SK-N-SH (cell line): ENCODE data around the gene FSD1. TPM values are rescaled to one million over a fixed set of nuclear protein-coding genes. Genes with fewer than 3 reads are reported as not detected.
A peak's percentile ranks its signal among the peaks of the same experiment; 100 is the strongest.

Experiments used
- CTCF ChIA-PET: fragments of 300-600, 350-600 bp; formaldehyde crosslinking; extraction: SDS; loops from one replicate; lab custom pipeline; 2021; lab: Yijun Ruan, JAX
- POLR2A ChIA-PET: fragments of 350-600 bp; sonication (Branson Sonifier 250); formaldehyde crosslinking; extraction: SDS; loops from one replicate; lab custom pipeline; 2020; ENCODE audit warnings: antibody characterized with exemption, inconsistent platforms; lab: Yijun Ruan, JAX
- DNase-seq: peaks from one replicate; pipeline ENCODE4 v3.0.0; 2012
- H2AFZ ChIP-seq: fragments of 200-600 bp; sonication (generic); 2 replicates; pipeline ENCODE4 v1.8.1; 2016; ENCODE audit warnings: antibody characterized with exemption, mild to moderate bottlenecking, low read depth
- H3F3A ChIP-seq: fragments of 200-600 bp; sonication (generic); replicated peaks from 2 replicates; pipeline ENCODE3; 2016; ENCODE audit warnings: antibody characterized with exemption, mild to moderate bottlenecking; ENCODE audit not compliant: insufficient read depth
- H3K27ac ChIP-seq, 2 experiments: fragments of 200-500 bp in 1 of 2; fragments of 200-600 bp in 1 of 2; sonication (Bioruptor generic) in 1 of 2; sonication (generic), shearing (Covaris generic) in 1 of 2; 2 replicates each; pipeline versions ENCODE4 v1.5.1 to v1.6.1; 2014 to 2016; ENCODE audit warnings: low read depth in 2 of 2, inconsistent platforms in 1 of 2, low read length in 1 of 2, mild to moderate bottlenecking in 1 of 2, mixed read lengths in 1 of 2
- H3K27me3 ChIP-seq: fragments of 200-600 bp; sonication (generic), shearing (Covaris generic); 2 replicates; pipeline ENCODE4 v1.6.1; 2016; ENCODE audit warnings: mixed run types; ENCODE audit not compliant: insufficient read depth
- H3K36me3 ChIP-seq, 2 experiments: fragments of 200-500 bp in 1 of 2; fragments of 200-600 bp in 1 of 2; sonication (Bioruptor generic) in 1 of 2; sonication (generic) in 1 of 2; replicated peaks in 1 of 2; 2 replicates each; pipeline versions ENCODE3 to v1.5.1; 2014 to 2016; ENCODE audit warnings: low read length in 1 of 2, mild to moderate bottlenecking in 1 of 2; ENCODE audit not compliant: insufficient read depth in 2 of 2, control insufficient read depth in 1 of 2
- H3K4me1 ChIP-seq, 2 experiments: fragments of 200-500 bp in 1 of 2; fragments of 200-600 bp in 1 of 2; sonication (Bioruptor generic) in 1 of 2; sonication (generic), shearing (Covaris generic) in 1 of 2; 2 replicates each; pipeline versions ENCODE4 v1.5.1 to v1.6.1; 2014 to 2016; ENCODE audit warnings: low read depth in 1 of 2, low read length in 1 of 2, mixed run types in 1 of 2; ENCODE audit not compliant: insufficient read depth in 2 of 2, control insufficient read depth in 1 of 2
- H3K4me2 ChIP-seq: fragments of 200-600 bp; sonication (generic), shearing (Covaris generic); 2 replicates; pipeline ENCODE4 v1.6.1; 2017; ENCODE audit warnings: mixed run types
- H3K4me3 ChIP-seq, 2 experiments: fragments of 200-500 bp in 1 of 2; fragments of 200-600 bp in 1 of 2; sonication (Bioruptor generic) in 1 of 2; sonication (generic), shearing (Covaris generic) in 1 of 2; 2 replicates each; pipeline versions ENCODE4 v1.5.1 to v1.8.1; 2014 to 2016; ENCODE audit warnings: low read depth in 2 of 2, inconsistent platforms in 1 of 2, low read length in 1 of 2, mild to moderate bottlenecking in 1 of 2, mixed read lengths in 1 of 2, moderate library complexity in 1 of 2
- H3K79me2 ChIP-seq: fragments of 200-600 bp; sonication (generic); 2 replicates; pipeline ENCODE4 v1.8.1; 2017; ENCODE audit warnings: mild to moderate bottlenecking; ENCODE audit not compliant: insufficient read depth
- H3K9ac ChIP-seq: fragments of 200-600 bp; sonication (generic); 2 replicates; pipeline ENCODE4 v1.6.1; 2017; ENCODE audit warnings: mixed run types
- H3K9me2 ChIP-seq: fragments of 200-600 bp; sonication (generic); 2 replicates; pipeline ENCODE4 v1.6.1; 2017; ENCODE audit warnings: mixed run types
- H3K9me3 ChIP-seq: fragments of 200-600 bp; sonication (generic); 2 replicates; pipeline ENCODE4 v1.6.1; 2017; ENCODE audit warnings: mixed run types, mild to moderate bottlenecking, moderate library complexity
- H4K20me1 ChIP-seq: fragments of 200-600 bp; sonication (generic); 2 replicates; pipeline ENCODE4 v1.6.1; 2017; ENCODE audit warnings: mild to moderate bottlenecking, mixed run types; ENCODE audit not compliant: insufficient read depth
- CHD2 ChIP-seq: fragments of 150-350 bp; IDR thresholded peaks from 2 replicates; pipeline ENCODE4 v1.6.1; 2018; ENCODE audit warnings: low read length; ENCODE audit not compliant: partially characterized antibody
- ELF1 ChIP-seq: IDR thresholded peaks from 2 replicates; pipeline ENCODE4 v1.4.0; 2012
- FOXM1 ChIP-seq: IDR thresholded peaks from 2 replicates; pipeline ENCODE4 v1.4.0; 2012; ENCODE audit warnings: low read depth, mild to moderate bottlenecking
- MXI1 ChIP-seq: IDR thresholded peaks from 2 replicates; pipeline ENCODE4 v1.6.1; 2012; ENCODE audit warnings: mild to moderate bottlenecking, low read depth, low read length, improper control_type of control experiment
- NRF1 ChIP-seq: IDR thresholded peaks from 2 replicates; pipeline ENCODE4 v1.6.1; 2012; ENCODE audit warnings: low read depth, mild to moderate bottlenecking, low read length
- POLR2AphosphoS5 ChIP-seq: IDR thresholded peaks from 2 replicates; pipeline ENCODE4 v1.6.1; 2012; ENCODE audit warnings: low read depth, low read length
- RAD21 ChIP-seq: IDR thresholded peaks from 2 replicates; pipeline ENCODE4 v1.6.1; 2012; ENCODE audit warnings: mild to moderate bottlenecking, low read length
- TAF1 ChIP-seq: IDR thresholded peaks from 2 replicates; pipeline ENCODE4 v1.6.1; 2012; ENCODE audit warnings: low read depth, mild to moderate bottlenecking, low read length, moderate library complexity, borderline replicate concordance
- WGBS: methylation state at CpG from one replicate; pipeline ENCODE4 v1.1.6; 2017; ENCODE audit warnings: low lambda C conversion rate; 5-methylcytosine and 5-hydroxymethylcytosine counted together
- polyA plus RNA-seq, 3 experiments: library from polyadenylated mRNA; depleted of rRNA; stranded (reverse); fragments of >200 nt; gene quantifications; 2 replicates each; pipeline ENCODE4 v1.2.3, GENCODE V29; 2012
- TF ChIP-seq, protein P1 (sequence below): IDR thresholded peaks from 2 replicates; pipeline ENCODE4 v1.4.0; 2012; ENCODE audit warnings: low read depth
- TF ChIP-seq, protein P2 (sequence below): IDR thresholded peaks from 2 replicates; pipeline ENCODE4; 2012
- TF ChIP-seq, protein P3 (sequence below): IDR thresholded peaks from 2 replicates; pipeline ENCODE4 v1.4.0; 2012; ENCODE audit warnings: low read depth, borderline replicate concordance
- TF ChIP-seq, protein P4 (sequence below): fragments of 150-350 bp; IDR thresholded peaks from 2 replicates; pipeline ENCODE4 v1.6.1; 2016; ENCODE audit warnings: mild to moderate bottlenecking, low read depth, low read length

FSD1 gene
- polyA plus RNA-seq, 1 of the 3 experiments (the other 2 are of a cell fraction): 49.0 TPM

DNA sequence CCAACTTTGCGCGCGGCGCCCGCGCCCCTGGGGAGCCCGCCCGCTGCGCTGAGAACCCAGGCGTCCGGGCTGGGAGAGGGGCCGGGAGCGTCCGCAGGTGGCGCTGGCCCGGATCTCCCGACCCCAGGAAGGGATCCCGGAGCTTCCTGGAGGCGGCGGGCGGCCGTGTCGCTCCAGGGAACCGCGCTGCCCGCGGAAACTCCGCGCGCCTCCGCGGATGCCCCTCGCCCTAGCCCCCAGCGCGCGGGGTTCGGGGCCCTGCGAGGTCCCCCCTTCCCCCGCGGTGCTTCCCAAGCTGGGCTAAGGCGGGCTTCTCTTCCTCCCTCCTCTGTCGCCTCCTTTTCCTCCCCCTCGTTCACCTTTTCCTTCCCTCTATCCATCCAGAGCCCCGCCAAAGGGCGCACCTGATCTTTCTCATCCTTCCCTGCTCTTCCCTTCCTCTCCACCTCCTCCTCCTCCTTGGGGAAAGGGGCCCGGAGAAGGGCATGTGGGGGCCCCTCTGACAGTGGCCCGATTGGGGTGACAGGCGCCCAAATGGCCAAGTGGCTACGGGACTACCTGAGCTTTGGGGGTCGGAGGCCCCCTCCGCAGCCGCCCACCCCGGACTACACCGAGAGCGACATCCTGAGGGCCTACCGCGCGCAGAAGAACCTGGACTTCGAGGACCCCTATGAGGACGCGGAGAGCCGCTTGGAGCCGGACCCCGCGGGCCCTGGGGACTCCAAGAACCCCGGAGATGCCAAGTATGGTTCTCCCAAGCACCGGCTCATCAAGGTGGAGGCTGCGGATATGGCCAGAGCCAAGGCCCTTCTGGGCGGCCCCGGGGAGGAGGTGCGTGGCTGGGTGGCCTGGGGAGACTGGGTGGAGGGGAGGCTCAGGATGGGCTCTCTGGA lies 24.6 kb upstream of the FSD1 start:
- H3K36me3 ChIP-seq: no peaks in the 10 kb centered on the region
- 7% methylated on average over 39 of the region's 71 CpGs for WGBS
- H3K79me2 ChIP-seq: no peaks in the 10 kb centered on the region
- no peaks in the 10 kb centered on the region for H3K9me2 ChIP-seq
- CTCF ChIA-PET: interaction anchor here (0.5 to 7.0 kb wide), 9 partner anchors 9 to 1510 kb away, joined by 3 to 60 read pairs (median 3); partner anchors contain the start of gene MPND
- TF ChIP-seq MXI1 (peak; percentile 7; the same call in 1 of the 2 replicates), ELF1 (no peak)
- H2AFZ ChIP-seq: no peak overlapping the region
- POLR2A ChIA-PET: interaction anchor here (0.6 to 3.3 kb wide), 6 partner anchors 9 to 64 kb away, joined by 3 to 32 read pairs (median 4); partner anchors contain the start of genes MPND and YJU2
- H3K9me3 ChIP-seq: no peaks in the 10 kb centered on the region
- DNase-seq: peak; percentile 61
- no peaks in the 10 kb centered on the region for H4K20me1 ChIP-seq
- peak overlapping the region; percentile 49 to 50; a peak in 3 of 4 replicates for H3K4me3 ChIP-seq
- H3K4me2 ChIP-seq: peak overlapping the region; percentile 69; the same call in 1 of the 2 replicates
- peaks cover 0 to 12% of the 10 kb centered on the region in 2 experiments; a peak in 1 of 4 replicates for H3K4me1 ChIP-seq
- H3K27me3 ChIP-seq: peaks cover 12% of the 10 kb centered on the region
- no peaks in the 10 kb centered on the region for H3F3A ChIP-seq
- H3K27ac ChIP-seq: peak overlapping the region in 1 of 2 experiments; percentile 99; a peak in 2 of 4 replicates
- no peak overlapping the region for H3K9ac ChIP-seq

DNA sequence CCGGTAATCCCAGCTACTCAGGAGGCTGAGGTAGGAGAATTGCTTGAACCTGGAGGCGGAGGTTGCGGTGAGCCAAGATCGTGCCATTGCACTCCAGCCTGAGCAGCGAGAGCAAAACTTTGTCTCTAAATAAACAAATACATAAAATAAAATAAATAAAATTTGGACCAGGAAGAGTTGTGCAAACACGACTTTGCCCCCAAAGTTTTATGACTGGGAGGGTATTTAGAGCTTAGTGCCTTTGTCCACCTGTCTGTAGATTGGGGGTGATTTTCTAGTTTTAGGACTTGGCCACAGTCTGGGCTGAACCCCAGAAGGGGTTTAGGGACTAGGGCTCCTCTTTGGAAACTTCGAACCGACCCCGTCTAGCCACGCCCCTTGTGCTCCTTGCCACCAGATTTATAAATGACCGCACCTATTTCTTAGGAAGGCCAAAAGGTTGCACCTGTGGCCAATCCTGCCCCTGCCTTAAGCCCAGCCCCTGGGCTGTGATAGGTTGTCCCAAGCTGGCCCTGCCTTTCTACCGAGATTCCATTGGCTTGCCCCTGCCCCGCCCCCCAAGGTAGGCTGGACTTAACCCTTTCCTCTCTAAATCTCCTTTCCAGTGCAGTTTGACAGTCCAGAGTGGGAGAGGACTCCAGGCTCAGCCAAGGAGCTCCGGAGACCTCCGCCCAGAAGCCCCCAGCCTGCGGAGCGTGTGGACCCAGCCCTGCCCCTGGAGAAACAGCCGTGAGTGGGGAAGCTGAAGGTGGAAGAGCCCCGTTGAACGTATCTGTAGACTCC lies 20.0 kb upstream of the FSD1 start:
- Histone ChIP-seq H3K36me3 (no peaks in the 10 kb centered on the region), H3K4me3 (no peak overlapping the region), H3K27ac (no peak overlapping the region), H3K9me2 (no peaks in the 10 kb centered on the region), H3F3A (no peaks in the 10 kb centered on the region), H3K4me1 (no peaks in the 10 kb centered on the region; a peak in 1 of 4 replicates), H4K20me1 (no peaks in the 10 kb centered on the region), H3K4me2 (no peak overlapping the region), H3K27me3 (peaks cover 12% of the 10 kb centered on the region), H2AFZ (no peak overlapping the region), H3K9me3 (no peaks in the 10 kb centered on the region), H3K79me2 (no peaks in the 10 kb centered on the region), H3K9ac (no peak overlapping the region)
- peak; percentile 93 for DNase-seq
- POLR2A ChIA-PET: interaction anchor here (1.2 to 1.3 kb wide), 2 partner anchors 12 to 58 kb away, joined by 3 read pairs; no protein-coding TSS in a partner anchor
- CTCF ChIA-PET: interaction anchor here (0.7 to 1.9 kb wide), 2 partner anchors 17 to 51 kb away, joined by 3 to 8 read pairs; no protein-coding TSS in a partner anchor
- WGBS: 79% methylated on average over 20 of the region's 20 CpGs
- TF ChIP-seq FOXM1 (no peak), CHD2 (no peak), POLR2AphosphoS5 (no peak), RAD21 (no peak), TAF1 (no peak), NRF1 (no peak)
- TF ChIP-seq, protein P1, sequence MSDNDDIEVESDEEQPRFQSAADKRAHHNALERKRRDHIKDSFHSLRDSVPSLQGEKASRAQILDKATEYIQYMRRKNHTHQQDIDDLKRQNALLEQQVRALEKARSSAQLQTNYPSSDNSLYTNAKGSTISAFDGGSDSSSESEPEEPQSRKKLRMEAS: no peak
- TF ChIP-seq, protein P2, sequence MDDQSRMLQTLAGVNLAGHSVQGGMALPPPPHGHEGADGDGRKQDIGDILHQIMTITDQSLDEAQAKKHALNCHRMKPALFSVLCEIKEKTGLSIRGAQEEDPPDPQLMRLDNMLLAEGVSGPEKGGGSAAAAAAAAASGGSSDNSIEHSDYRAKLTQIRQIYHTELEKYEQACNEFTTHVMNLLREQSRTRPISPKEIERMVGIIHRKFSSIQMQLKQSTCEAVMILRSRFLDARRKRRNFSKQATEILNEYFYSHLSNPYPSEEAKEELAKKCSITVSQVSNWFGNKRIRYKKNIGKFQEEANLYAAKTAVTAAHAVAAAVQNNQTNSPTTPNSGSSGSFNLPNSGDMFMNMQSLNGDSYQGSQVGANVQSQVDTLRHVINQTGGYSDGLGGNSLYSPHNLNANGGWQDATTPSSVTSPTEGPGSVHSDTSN: no peak
- TF ChIP-seq, protein P3, sequence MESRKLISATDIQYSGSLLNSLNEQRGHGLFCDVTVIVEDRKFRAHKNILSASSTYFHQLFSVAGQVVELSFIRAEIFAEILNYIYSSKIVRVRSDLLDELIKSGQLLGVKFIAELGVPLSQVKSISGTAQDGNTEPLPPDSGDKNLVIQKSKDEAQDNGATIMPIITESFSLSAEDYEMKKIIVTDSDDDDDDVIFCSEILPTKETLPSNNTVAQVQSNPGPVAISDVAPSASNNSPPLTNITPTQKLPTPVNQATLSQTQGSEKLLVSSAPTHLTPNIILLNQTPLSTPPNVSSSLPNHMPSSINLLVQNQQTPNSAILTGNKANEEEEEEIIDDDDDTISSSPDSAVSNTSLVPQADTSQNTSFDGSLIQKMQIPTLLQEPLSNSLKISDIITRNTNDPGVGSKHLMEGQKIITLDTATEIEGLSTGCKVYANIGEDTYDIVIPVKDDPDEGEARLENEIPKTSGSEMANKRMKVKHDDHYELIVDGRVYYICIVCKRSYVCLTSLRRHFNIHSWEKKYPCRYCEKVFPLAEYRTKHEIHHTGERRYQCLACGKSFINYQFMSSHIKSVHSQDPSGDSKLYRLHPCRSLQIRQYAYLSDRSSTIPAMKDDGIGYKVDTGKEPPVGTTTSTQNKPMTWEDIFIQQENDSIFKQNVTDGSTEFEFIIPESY: no peak
- TF ChIP-seq, protein P4, sequence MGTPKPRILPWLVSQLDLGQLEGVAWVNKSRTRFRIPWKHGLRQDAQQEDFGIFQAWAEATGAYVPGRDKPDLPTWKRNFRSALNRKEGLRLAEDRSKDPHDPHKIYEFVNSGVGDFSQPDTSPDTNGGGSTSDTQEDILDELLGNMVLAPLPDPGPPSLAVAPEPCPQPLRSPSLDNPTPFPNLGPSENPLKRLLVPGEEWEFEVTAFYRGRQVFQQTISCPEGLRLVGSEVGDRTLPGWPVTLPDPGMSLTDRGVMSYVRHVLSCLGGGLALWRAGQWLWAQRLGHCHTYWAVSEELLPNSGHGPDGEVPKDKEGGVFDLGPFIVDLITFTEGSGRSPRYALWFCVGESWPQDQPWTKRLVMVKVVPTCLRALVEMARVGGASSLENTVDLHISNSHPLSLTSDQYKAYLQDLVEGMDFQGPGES: no peak
